Activated naive CD8-positive, alpha-beta T cell treated with anti-CD3 and anti-CD28 coated beads for 36 hours (primary cell): Measurements from ENCODE around the gene AOPEP. TPM values are rescaled to one million over a fixed set of nuclear protein-coding genes. Genes with fewer than 3 reads are reported as not detected.

Experiments used
- DNase-seq: peaks from one replicate; pipeline ENCODE4 v3.0.0; 2021
- H3K27ac Mint-ChIP-seq: one replicate; pipeline ENCODE4 v1.8.0; 2022; ENCODE audit warnings: mild to moderate bottlenecking, moderate library complexity, mixed read lengths
- H3K27me3 Mint-ChIP-seq: one replicate; pipeline ENCODE4 v1.8.0; 2022; ENCODE audit warnings: mild to moderate bottlenecking, mixed read lengths
- H3K36me3 Mint-ChIP-seq: one replicate; pipeline ENCODE4 v1.8.0; 2021; ENCODE audit warnings: mild to moderate bottlenecking, mixed read lengths
- H3K4me1 Mint-ChIP-seq: one replicate; pipeline ENCODE4 v1.8.0; 2021; ENCODE audit warnings: mixed read lengths
- H3K4me3 Mint-ChIP-seq: one replicate; pipeline ENCODE4 v1.8.0; 2022; ENCODE audit warnings: mild to moderate bottlenecking, moderate library complexity, mixed read lengths
- H3K9me3 Mint-ChIP-seq: one replicate; pipeline ENCODE4 v1.8.0; 2022; ENCODE audit warnings: mixed read lengths
- total RNA-seq, 2 experiments: library from RNA; stranded (reverse); gene quantifications; one replicate each; pipeline ENCODE4 v1.2.3, GENCODE V29; 2021

Gene AOPEP
- total RNA-seq, 2 experiments from 2014 or later, result 5.0 to 6.8 TPM

GRCh38 chr9:94979904-94980507 is 253.5 kb downstream of the AOPEP start:
- DNase-seq, result no peak
- Mint-ChIP-seq H3K27ac (no peak overlapping the region), H3K4me1 (peaks cover 7% of the 10 kb centered on the region), H3K4me3 (no peak overlapping the region), H3K36me3 (peaks cover 9% of the 10 kb centered on the region), H3K27me3 (no peaks in the 10 kb centered on the region), H3K9me3 (no peaks in the 10 kb centered on the region)

GRCh38 chr9:94980947-94981722 is 254.6 kb downstream of the AOPEP start:
- H3K36me3 Mint-ChIP-seq, result peaks cover 6% of the 10 kb centered on the region
- no peak for DNase-seq
- no peaks in the 10 kb centered on the region for H3K27me3 Mint-ChIP-seq
- H3K9me3 Mint-ChIP-seq, result no peaks in the 10 kb centered on the region
- H3K27ac Mint-ChIP-seq, result no peak overlapping the region
- H3K4me3 Mint-ChIP-seq, result no peak overlapping the region
- H3K4me1 Mint-ChIP-seq, result peaks cover 9% of the 10 kb centered on the region

- H3K4me1 Mint-ChIP-seq, result peaks cover 9% of the 10 kb centered on the region
- no peak for DNase-seq
- H3K36me3 Mint-ChIP-seq, result peaks cover 6% of the 10 kb centered on the region
- no peaks in the 10 kb centered on the region for H3K27me3 Mint-ChIP-seq
- H3K9me3 Mint-ChIP-seq, result no peaks in the 10 kb centered on the region
- H3K4me3 Mint-ChIP-seq, result no peak overlapping the region
- H3K27ac Mint-ChIP-seq, result no peak overlapping the region
These were observed 255.2 kb downstream of the AOPEP start for GRCh38 chr9:94981723-94982090.

GRCh38 chr9:94982211-94982610 is 255.7 kb downstream of the AOPEP start:
- H3K4me1 Mint-ChIP-seq, result peaks cover 9% of the 10 kb centered on the region
- H3K4me3 Mint-ChIP-seq, result no peak overlapping the region
- H3K27me3 Mint-ChIP-seq, result no peaks in the 10 kb centered on the region
- H3K36me3 Mint-ChIP-seq, result peaks cover 6% of the 10 kb centered on the region
- H3K27ac Mint-ChIP-seq, result no peak overlapping the region
- no peaks in the 10 kb centered on the region for H3K9me3 Mint-ChIP-seq
- no peak for DNase-seq

GRCh38 chr9:94983552-94983951 is 257.1 kb downstream of the AOPEP start:
- no peak for DNase-seq

GRCh38 chr9:94984891-94985476 is 258.5 kb downstream of the AOPEP start:
- peak overlapping the region; percentile 56 for H3K27ac Mint-ChIP-seq
- H3K27me3 Mint-ChIP-seq, result no peaks in the 10 kb centered on the region
- H3K9me3 Mint-ChIP-seq, result no peaks in the 10 kb centered on the region
- H3K4me1 Mint-ChIP-seq, result peaks cover 9% of the 10 kb centered on the region
- no peak overlapping the region for H3K4me3 Mint-ChIP-seq
- H3K36me3 Mint-ChIP-seq, result peaks cover 12% of the 10 kb centered on the region
- no peak for DNase-seq

More at GRCh38 chr9:94983552-94983951, 257.1 kb downstream of the AOPEP start:
- Mint-ChIP-seq H3K27me3 (no peaks in the 10 kb centered on the region), H3K4me3 (no peak overlapping the region), H3K36me3 (peaks cover 12% of the 10 kb centered on the region), H3K9me3 (no peaks in the 10 kb centered on the region), H3K4me1 (peaks cover 9% of the 10 kb centered on the region), H3K27ac (no peak overlapping the region)

- no peak overlapping the region for H3K27ac Mint-ChIP-seq
- no peak overlapping the region for H3K4me3 Mint-ChIP-seq
- H3K9me3 Mint-ChIP-seq, result no peaks in the 10 kb centered on the region
- H3K27me3 Mint-ChIP-seq, result no peaks in the 10 kb centered on the region
- no peak for DNase-seq
- peaks cover 9% of the 10 kb centered on the region for H3K4me1 Mint-ChIP-seq
- H3K36me3 Mint-ChIP-seq, result peaks cover 15% of the 10 kb centered on the region
These were observed 259.1 kb downstream of the AOPEP start for GRCh38 chr9:94985649-94986048.

- no peaks in the 10 kb centered on the region for H3K9me3 Mint-ChIP-seq
- DNase-seq, result no peak
- H3K27ac Mint-ChIP-seq, result no peak overlapping the region
- H3K27me3 Mint-ChIP-seq, result no peaks in the 10 kb centered on the region
- H3K4me3 Mint-ChIP-seq, result no peak overlapping the region
- peaks cover 15% of the 10 kb centered on the region for H3K36me3 Mint-ChIP-seq
- peaks cover 6% of the 10 kb centered on the region for H3K4me1 Mint-ChIP-seq
These were observed 261.2 kb downstream of the AOPEP start for GRCh38 chr9:94987731-94988130.

- DNase-seq, result no peak
- Mint-ChIP-seq H3K36me3 (peaks cover 9% of the 10 kb centered on the region), H3K4me1 (no peaks in the 10 kb centered on the region), H3K9me3 (no peaks in the 10 kb centered on the region), H3K4me3 (no peak overlapping the region), H3K27ac (no peak overlapping the region), H3K27me3 (no peaks in the 10 kb centered on the region)
These were observed 264.5 kb downstream of the AOPEP start for GRCh38 chr9:94990897-94991561.

- peaks cover 9% of the 10 kb centered on the region for H3K36me3 Mint-ChIP-seq
- no peaks in the 10 kb centered on the region for H3K9me3 Mint-ChIP-seq
- no peak for DNase-seq
- H3K4me1 Mint-ChIP-seq, result no peaks in the 10 kb centered on the region
- H3K27ac Mint-ChIP-seq, result no peak overlapping the region
- no peak overlapping the region for H3K4me3 Mint-ChIP-seq
- no peaks in the 10 kb centered on the region for H3K27me3 Mint-ChIP-seq
These were observed 265.7 kb downstream of the AOPEP start for GRCh38 chr9:94991961-94992907.

- Mint-ChIP-seq H3K9me3 (no peaks in the 10 kb centered on the region), H3K4me3 (no peak overlapping the region), H3K36me3 (peaks cover 4% of the 10 kb centered on the region)
These were observed 266.8 kb downstream of the AOPEP start for GRCh38 chr9:94993160-94993820.

GRCh38 chr9:94993821-94994165 is 267.3 kb downstream of the AOPEP start:
- peaks cover 5% of the 10 kb centered on the region for H3K27me3 Mint-ChIP-seq
- no peaks in the 10 kb centered on the region for H3K4me1 Mint-ChIP-seq
- no peaks in the 10 kb centered on the region for H3K9me3 Mint-ChIP-seq
- H3K4me3 Mint-ChIP-seq, result no peak overlapping the region
- peaks cover 3% of the 10 kb centered on the region for H3K36me3 Mint-ChIP-seq
- H3K27ac Mint-ChIP-seq, result no peak overlapping the region
- no peak for DNase-seq

More at GRCh38 chr9:94993160-94993820, 266.8 kb downstream of the AOPEP start:
- no peak overlapping the region for H3K27ac Mint-ChIP-seq
- DNase-seq, result no peak
- no peaks in the 10 kb centered on the region for H3K4me1 Mint-ChIP-seq
- no peaks in the 10 kb centered on the region for H3K27me3 Mint-ChIP-seq

- DNase-seq, result no peak
- Mint-ChIP-seq H3K4me1 (no peaks in the 10 kb centered on the region), H3K9me3 (no peaks in the 10 kb centered on the region), H3K27ac (no peak overlapping the region), H3K36me3 (peaks cover under 1% of the 10 kb centered on the region), H3K4me3 (no peak overlapping the region), H3K27me3 (peaks cover 16% of the 10 kb centered on the region)
These were observed 268.7 kb downstream of the AOPEP start for GRCh38 chr9:94995048-94995693.

GRCh38 chr9:94996641-94997040 is 270.1 kb downstream of the AOPEP start:
- Mint-ChIP-seq H3K4me1 (no peaks in the 10 kb centered on the region), H3K36me3 (no peaks in the 10 kb centered on the region), H3K27me3 (peaks cover 26% of the 10 kb centered on the region), H3K9me3 (no peaks in the 10 kb centered on the region), H3K27ac (no peak overlapping the region), H3K4me3 (no peak overlapping the region)
- DNase-seq, result no peak
